CD14-positive monocyte (primary cell): ENCODE results near the gene RAB12. TPM values are rescaled to one million over a fixed set of nuclear protein-coding genes. Genes with fewer than 3 reads are reported as not detected.

Experiments used
- DNase-seq, 3 donors: peaks; one replicate each; pipeline ENCODE4 v3.0.0-alpha.2; 2011 to 2022
- H2AFZ ChIP-seq: 2 replicates; pipeline ENCODE4 v1.6.0; 2012; ENCODE audit warnings: mild to moderate bottlenecking, low read depth, low read length, inconsistent platforms; ENCODE audit not compliant: insufficient read depth, poor library complexity, severe bottlenecking
- H3K27ac ChIP-seq, 2 donors: 1 replicate in 1 of 2; 2 replicates in 1 of 2; pipeline ENCODE4 v1.5.1; 2012 to 2013; ENCODE audit warnings: low read length in 2 of 2, control low read depth in 1 of 2, inconsistent platforms in 1 of 2, low read depth in 1 of 2, mild to moderate bottlenecking in 1 of 2
- H3K27me3 ChIP-seq, 2 donors: one replicate each; pipeline versions ENCODE4 v1.6.0 to v1.6.1; 2011 to 2013; ENCODE audit warnings: low read length in 2 of 2; ENCODE audit not compliant: control insufficient read depth in 2 of 2, insufficient read depth in 2 of 2
- H3K36me3 ChIP-seq, 2 donors: replicated peaks in 1 of 2; 1 replicate in 1 of 2; 2 replicates in 1 of 2; pipeline versions ENCODE4 v1.5.1 to v1.6.1; 2012 to 2013; ENCODE audit warnings: low read length in 2 of 2, control low read depth in 1 of 2, inconsistent platforms in 1 of 2, mild to moderate bottlenecking in 1 of 2; ENCODE audit not compliant: insufficient read depth in 2 of 2, control insufficient read depth in 1 of 2
- H3K4me1 ChIP-seq, 2 donors: 1 replicate in 1 of 2; 2 replicates in 1 of 2; pipeline versions ENCODE4 v1.5.1 to v1.6.1; 2012 to 2013; ENCODE audit warnings: low read length in 2 of 2, control low read depth in 1 of 2, inconsistent platforms in 1 of 2, mild to moderate bottlenecking in 1 of 2, moderate library complexity in 1 of 2; ENCODE audit not compliant: insufficient read depth in 2 of 2, control insufficient read depth in 1 of 2
- H3K4me2 ChIP-seq: replicated peaks from 2 replicates; pipeline ENCODE3; 2012; ENCODE audit warnings: low read length, moderate library complexity, mild to moderate bottlenecking; ENCODE audit not compliant: poor library complexity, severe bottlenecking; ENCODE audit errors: extremely low read depth
- H3K4me3 ChIP-seq, 3 experiments: fragments of 200-600 bp in 1 of 3; sonication (generic) in 1 of 3; replicated peaks in 1 of 3; 1 replicate in 2 of 3; 2 replicates in 1 of 3; pipeline ENCODE4 v1.5.1; 2011 to 2013; ENCODE audit warnings: low read length in 3 of 3, mild to moderate bottlenecking in 3 of 3, control low read depth in 2 of 3, low read depth in 2 of 3, inconsistent platforms in 1 of 3, moderate library complexity in 1 of 3
- H3K79me2 ChIP-seq: 2 replicates; pipeline ENCODE4 v1.6.0; 2012; ENCODE audit warnings: mild to moderate bottlenecking, control low read depth, inconsistent platforms, low read length, moderate library complexity; ENCODE audit not compliant: insufficient read depth
- H3K9ac ChIP-seq: 2 replicates; pipeline ENCODE4 v1.6.0; 2017; ENCODE audit warnings: low read length, mild to moderate bottlenecking; ENCODE audit not compliant: insufficient read depth, poor library complexity, severe bottlenecking
- H3K9me3 ChIP-seq, 2 donors: replicated peaks in 1 of 2; 1 replicate in 1 of 2; 2 replicates in 1 of 2; pipeline versions ENCODE4 v1.5.1 to v1.6.1; 2012 to 2013; ENCODE audit warnings: low read length in 2 of 2, control low read depth in 1 of 2; ENCODE audit not compliant: control insufficient read depth in 1 of 2, insufficient read depth in 1 of 2
- H4K20me1 ChIP-seq: 2 replicates; pipeline ENCODE4 v1.6.0; 2012; ENCODE audit warnings: mild to moderate bottlenecking, low read length, control low read depth, moderate library complexity; ENCODE audit not compliant: insufficient read depth
- H3K27ac Mint-ChIP-seq, 7 donors: one replicate each; pipeline ENCODE4 v1.8.0; 2020; ENCODE audit warnings: mild to moderate bottlenecking in 7 of 7, mixed read lengths in 7 of 7, moderate library complexity in 6 of 7, inconsistent platforms in 2 of 7
- H3K27me3 Mint-ChIP-seq, 3 donors: one replicate each; pipeline ENCODE4 v1.8.0; 2021 to 2022; ENCODE audit warnings: low read depth in 3 of 3, mild to moderate bottlenecking in 3 of 3, mixed read lengths in 3 of 3, moderate library complexity in 3 of 3, inconsistent platforms in 1 of 3
- H3K36me3 Mint-ChIP-seq, 2 donors: one replicate each; pipeline ENCODE4 v1.8.0; 2020; ENCODE audit warnings: mixed read lengths in 2 of 2, inconsistent platforms in 1 of 2, mild to moderate bottlenecking in 1 of 2
- H3K4me1 Mint-ChIP-seq: one replicate; pipeline ENCODE4 v1.8.0; 2020; ENCODE audit warnings: mild to moderate bottlenecking, mixed read lengths
- H3K4me3 Mint-ChIP-seq, 2 donors: one replicate each; pipeline ENCODE4 v1.8.0; 2020; ENCODE audit warnings: mild to moderate bottlenecking in 2 of 2, mixed read lengths in 2 of 2, moderate library complexity in 1 of 2
- H3K9me3 Mint-ChIP-seq, 7 donors: one replicate each; pipeline ENCODE4 v1.8.0; 2020 to 2022; ENCODE audit warnings: mixed read lengths in 7 of 7, mild to moderate bottlenecking in 6 of 7, moderate library complexity in 6 of 7, inconsistent platforms in 2 of 7
- WGBS: methylation state at CpG from one replicate; pipeline ENCODE4 v1.1.5; 2013; ENCODE audit warnings: missing lambda C conversion rate; ENCODE audit not compliant: insufficient coverage; 5-methylcytosine and 5-hydroxymethylcytosine counted together
- intact Hi-C, 2 donors: fragments of 100-400 bp; cut with micrococcal nuclease; formaldehyde crosslinking; loops; one replicate each; pipeline versions ENCODE4 v1.15.0 to v1.15.1; 2023
- polyA plus RNA-seq, 3 donors: library from polyadenylated mRNA; depleted of rRNA in 1 of 3; unstranded in 2 of 3; stranded (reverse) in 1 of 3; fragments of 300-500 nt in 2 of 3; fragments of >200 nt in 1 of 3; fragmentation: Illumina TruSeq in 2 of 3; gene quantifications; 1 replicate in 2 of 3; 2 replicates in 1 of 3; pipeline ENCODE4 v1.2.3, GENCODE V29; 2012 to 2021
- TF ChIP-seq, protein P1 (sequence below): fragments of 200-600 bp; IDR thresholded peaks from one replicate; pipeline ENCODE4 v1.8.0; 2022; ENCODE audit warnings: antibody characterized with exemption, mild to moderate bottlenecking

RAB12 gene
- polyA plus RNA-seq, 3 donors: 0.15 to 22.1 (median 0.16) TPM

DNA sequence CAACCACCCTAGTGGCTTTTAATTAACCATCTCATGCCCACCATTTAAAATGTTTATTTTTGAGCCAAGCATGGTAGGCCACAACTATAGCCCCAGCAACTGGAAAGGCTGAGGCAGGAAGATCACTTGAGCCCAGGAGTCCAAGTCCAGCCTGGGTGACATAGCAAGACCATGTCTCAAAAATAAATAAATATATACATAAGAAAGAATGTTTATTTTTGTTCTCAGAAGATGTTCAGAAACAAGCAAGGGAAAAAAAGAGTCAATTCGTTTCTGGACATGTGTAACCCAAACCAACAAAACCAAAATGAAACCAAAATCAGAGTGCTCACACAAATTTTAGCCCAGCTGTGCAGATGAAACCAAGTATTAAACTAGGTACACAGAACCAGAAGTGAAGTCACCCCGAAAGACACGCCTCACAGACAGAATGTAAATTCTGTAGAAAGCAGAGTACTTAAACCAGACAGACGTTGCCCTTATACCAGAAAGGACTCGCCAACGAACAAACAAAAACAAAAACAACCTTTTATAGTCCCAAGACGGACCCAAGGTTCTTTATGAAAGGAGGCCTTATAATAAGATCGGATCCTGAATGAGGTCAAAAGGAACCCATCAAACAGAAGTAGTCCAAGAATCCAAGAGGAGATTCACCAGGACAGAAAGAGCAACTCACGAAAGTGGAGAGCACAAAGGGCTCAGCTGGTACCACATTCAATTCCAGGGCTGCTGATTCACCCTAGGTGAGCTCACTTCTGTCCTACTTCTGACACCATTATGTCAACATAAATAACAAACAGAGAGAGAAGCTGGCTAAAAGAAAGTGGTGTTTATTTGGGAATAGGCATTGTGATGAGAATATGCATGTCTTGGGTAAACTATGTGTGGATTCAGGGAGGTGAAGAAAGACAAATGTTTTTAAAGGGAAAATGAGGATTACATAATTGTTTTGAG lies 64.3 kb downstream of the RAB12 start:
- peaks cover 0 to 4% (median 0%) of the 10 kb centered on the region in 7 donors for H3K9me3 Mint-ChIP-seq
- Histone ChIP-seq H3K36me3 (no peaks in the 10 kb centered on the region), H3K79me2 (no peaks in the 10 kb centered on the region), H3K27me3 (no peaks in the 10 kb centered on the region), H3K9me3 (no peaks in the 10 kb centered on the region), H3K27ac (no peak overlapping the region), H4K20me1 (no peaks in the 10 kb centered on the region), H3K4me3 (no peak overlapping the region), H2AFZ (no peak overlapping the region), H3K4me2 (no peak overlapping the region), H3K9ac (no peak overlapping the region), H3K4me1 (no peaks in the 10 kb centered on the region)
- no peaks in the 10 kb centered on the region for H3K4me1 Mint-ChIP-seq
- no peak overlapping the region for H3K4me3 Mint-ChIP-seq
- WGBS: 95% methylated on average over 4 of the region's 9 CpGs
- H3K27ac Mint-ChIP-seq: peak overlapping the region in 1 of 7 donors; percentile 70
- intact Hi-C loops: no loop called here
- H3K27me3 Mint-ChIP-seq: peaks cover 0 to 5% (median 2%) of the 10 kb centered on the region in 3 donors
- TF ChIP-seq, protein P1, sequence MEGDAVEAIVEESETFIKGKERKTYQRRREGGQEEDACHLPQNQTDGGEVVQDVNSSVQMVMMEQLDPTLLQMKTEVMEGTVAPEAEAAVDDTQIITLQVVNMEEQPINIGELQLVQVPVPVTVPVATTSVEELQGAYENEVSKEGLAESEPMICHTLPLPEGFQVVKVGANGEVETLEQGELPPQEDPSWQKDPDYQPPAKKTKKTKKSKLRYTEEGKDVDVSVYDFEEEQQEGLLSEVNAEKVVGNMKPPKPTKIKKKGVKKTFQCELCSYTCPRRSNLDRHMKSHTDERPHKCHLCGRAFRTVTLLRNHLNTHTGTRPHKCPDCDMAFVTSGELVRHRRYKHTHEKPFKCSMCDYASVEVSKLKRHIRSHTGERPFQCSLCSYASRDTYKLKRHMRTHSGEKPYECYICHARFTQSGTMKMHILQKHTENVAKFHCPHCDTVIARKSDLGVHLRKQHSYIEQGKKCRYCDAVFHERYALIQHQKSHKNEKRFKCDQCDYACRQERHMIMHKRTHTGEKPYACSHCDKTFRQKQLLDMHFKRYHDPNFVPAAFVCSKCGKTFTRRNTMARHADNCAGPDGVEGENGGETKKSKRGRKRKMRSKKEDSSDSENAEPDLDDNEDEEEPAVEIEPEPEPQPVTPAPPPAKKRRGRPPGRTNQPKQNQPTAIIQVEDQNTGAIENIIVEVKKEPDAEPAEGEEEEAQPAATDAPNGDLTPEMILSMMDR: no peak
- H3K36me3 Mint-ChIP-seq: no peaks in the 10 kb centered on the region
- no peak for DNase-seq

DNA sequence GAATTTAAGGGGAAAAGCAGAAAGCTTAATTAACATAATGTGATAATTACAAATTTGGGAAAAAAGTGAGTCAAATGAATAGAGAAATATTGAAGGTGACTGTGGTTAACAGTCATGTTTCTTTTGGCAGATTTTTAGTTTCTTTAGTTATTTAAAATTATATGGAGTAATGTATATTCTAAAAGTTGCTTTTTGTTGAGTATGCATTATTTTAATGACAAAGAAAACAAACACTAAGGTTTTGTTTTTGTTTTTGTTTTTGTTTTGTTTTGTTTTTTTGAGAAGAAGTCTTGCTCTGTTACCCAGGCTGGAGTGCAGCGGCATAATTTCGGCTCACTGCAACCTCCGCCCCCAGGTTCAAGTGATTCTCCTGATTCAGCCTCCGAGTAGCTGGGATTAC lies 65.8 kb downstream of the RAB12 start:
- Histone ChIP-seq H3K9ac (no peak overlapping the region), H3K4me1 (no peaks in the 10 kb centered on the region), H4K20me1 (no peaks in the 10 kb centered on the region), H3K4me3 (no peak overlapping the region), H2AFZ (no peak overlapping the region), H3K36me3 (no peaks in the 10 kb centered on the region), H3K27ac (no peak overlapping the region), H3K9me3 (no peaks in the 10 kb centered on the region), H3K79me2 (no peaks in the 10 kb centered on the region), H3K27me3 (no peaks in the 10 kb centered on the region), H3K4me2 (no peak overlapping the region)
- Mint-ChIP-seq H3K4me3 (no peak overlapping the region), H3K27ac (no peak overlapping the region), H3K9me3 (peaks cover 0 to 4% (median 0%) of the 10 kb centered on the region in 7 donors), H3K36me3 (no peaks in the 10 kb centered on the region), H3K27me3 (peaks cover 0 to 3% (median 0%) of the 10 kb centered on the region in 3 donors), H3K4me1 (no peaks in the 10 kb centered on the region)
- intact Hi-C loops: no loop called here
- TF ChIP-seq, protein P1: no peak
- no peak for DNase-seq
- WGBS: 96% methylated on average over 3 of the region's 4 CpGs
